GM18873 (cell line): Measurements from ENCODE around the gene SEMA4A.
"Not testable (repeated sequence)": the region's sequence is repeated elsewhere in the genome, so short reads cannot be mapped to it uniquely, and the experiment has no call there.

Experiments
- ATAC-seq: cut with Tn5 transposase; IDR thresholded peaks from one replicate; pipeline ENCODE4 v1.9.1; 2021; ENCODE audit warnings: mild to moderate bottlenecking, moderate library complexity, moderate number of reproducible peaks; ENCODE audit not compliant: unreplicated experiment, low FRiP score

SEMA4A gene

DNA sequence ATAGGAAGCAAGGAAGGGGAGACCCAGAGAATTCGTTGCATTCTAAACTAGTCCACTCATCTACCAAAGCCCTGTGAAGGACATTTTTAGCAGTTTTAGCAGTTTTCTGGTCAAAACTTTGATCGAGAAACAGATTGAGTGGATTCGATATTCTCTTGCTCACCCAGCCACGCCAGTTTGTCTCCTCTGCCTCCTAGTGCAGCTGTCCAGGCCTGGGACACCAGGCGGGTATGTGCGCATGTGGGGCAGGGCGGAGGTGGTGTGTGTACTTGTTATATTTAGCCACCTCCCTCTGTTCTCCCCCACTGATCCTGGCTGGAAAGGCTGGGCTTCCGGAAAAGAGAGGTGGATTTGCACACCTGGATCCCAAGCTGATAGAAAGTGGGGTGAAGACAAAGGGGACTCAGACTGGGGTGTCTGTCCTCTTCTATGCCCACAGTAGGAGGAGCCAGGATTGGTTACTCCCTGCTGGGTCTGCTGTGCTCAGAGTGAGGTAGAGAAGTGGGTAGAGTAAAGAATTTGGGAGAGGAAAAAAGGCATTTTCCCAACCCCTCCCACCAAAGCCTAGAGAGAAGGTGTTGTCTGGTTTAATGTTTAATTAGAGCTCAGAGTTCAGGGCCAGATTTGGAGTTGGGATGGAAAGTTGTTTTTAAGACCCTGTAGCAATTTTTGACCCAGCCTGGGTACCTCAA lies 35.1 kb upstream of the SEMA4A start:
- ATAC-seq = no peak

DNA sequence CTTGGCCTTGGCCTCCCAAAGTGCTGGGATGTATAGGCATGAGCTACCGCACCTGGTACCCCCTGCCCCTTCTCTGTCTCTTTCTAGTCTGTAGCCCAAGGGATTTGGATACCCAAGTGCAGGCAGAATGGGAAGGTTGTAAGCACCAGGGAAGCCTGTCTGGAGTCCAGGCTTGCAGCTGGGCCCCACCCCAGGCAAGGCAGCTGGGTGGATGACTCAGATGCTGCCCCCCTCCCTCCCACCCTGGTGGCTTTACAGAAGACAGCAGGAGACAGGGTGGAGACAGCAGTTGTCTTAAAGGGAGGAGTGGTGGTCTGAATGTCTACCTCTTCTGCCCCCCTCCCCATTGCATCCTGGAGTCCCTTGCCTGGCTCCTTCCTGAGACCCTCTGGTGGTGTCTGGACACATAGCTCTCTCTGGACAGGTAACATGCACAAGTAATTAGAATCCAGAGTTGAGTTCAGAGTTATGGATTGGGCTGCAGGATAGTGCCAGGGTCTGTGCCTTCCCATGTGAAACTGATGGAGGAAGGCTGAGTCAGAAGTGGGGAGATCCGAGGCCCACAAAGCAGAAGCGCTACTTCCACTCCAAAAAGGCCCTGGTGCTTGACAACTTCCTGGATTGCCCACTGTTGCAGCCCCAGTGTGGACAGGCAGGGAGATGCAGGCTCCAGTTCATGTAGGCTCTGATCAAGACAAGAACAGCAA lies 33.7 kb upstream of the SEMA4A start:
- ATAC-seq = no peak

DNA sequence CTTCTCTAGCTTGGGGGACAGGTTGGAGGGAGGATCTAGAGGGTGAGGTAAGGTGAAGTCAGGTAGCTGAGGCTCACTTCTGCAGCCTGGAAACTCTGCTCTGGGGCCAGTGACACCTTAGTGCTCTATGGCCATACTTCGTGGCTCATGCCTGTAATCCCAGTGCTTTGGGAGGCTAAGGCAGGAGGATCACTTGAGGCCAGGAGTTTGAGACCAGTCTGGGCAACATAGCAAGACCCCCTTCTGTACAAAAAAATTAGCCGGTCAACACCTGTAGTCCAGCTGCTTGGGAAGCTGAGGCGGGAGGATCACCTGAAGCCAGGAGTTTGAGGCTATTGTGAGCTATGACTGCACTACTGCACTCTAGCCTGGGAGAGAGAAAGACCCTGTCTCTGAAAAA lies 33.1 kb upstream of the SEMA4A start:
- no peak for ATAC-seq

DNA sequence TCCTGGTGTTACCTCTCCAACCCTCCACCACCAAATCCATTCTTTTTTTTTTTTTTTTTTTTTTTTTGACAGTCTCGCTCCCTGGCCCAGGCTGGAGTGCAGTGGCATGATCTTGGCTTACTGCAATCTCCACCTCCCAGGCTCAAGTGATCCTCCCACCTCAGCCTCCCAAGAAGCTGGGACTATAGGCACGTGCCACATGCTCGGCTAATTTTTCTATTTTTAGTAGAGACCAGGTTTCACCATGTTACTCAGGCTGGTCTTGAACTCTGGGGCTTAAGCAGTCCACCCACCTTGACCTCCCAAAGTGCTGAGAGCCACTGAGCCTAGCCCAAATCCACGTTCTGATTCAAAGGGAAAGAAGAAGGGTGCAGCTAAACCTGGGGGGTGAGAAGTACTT lies 32.4 kb upstream of the SEMA4A start:
- ATAC-seq = not testable (repeated sequence)

DNA sequence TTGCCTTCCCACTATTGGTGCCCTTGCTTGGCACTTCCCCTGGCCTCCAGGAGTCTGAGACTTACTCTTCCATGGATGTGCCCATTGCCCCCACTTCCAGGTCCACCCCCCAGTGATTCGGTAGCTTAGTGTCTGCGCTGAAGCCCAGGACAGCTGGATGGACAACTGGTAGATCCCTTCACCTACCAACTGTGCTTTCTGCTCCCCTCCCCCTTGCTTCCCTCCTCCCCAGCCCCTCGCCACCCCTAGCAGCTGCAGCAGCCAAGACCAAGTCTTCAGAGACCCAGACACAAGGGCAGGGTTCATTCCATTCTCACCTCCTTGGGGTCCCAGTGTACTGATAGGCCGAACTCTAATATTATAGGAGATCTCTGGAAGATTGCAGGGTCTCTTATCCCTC lies 31.9 kb upstream of the SEMA4A start:
- no peak for ATAC-seq

DNA sequence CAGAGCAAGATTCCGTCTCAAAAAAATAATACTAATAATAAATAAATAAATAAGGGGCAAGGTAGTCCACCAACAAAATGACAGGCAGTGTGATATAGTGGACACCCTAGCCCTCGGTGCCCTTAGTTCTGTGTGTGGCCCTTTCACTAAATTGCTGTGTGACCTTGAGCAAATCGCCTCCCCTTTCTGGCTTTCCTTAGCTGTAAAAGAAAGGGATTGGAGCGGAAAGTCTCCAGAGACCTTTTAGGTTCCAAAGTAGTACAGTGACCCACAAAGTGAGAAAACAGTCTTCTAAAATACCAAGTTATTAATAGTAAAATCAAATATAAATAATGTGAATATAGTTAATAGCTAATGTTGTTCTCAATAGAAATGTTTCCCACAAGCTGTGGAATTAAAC lies 31.3 kb upstream of the SEMA4A start:
- no peak for ATAC-seq

DNA sequence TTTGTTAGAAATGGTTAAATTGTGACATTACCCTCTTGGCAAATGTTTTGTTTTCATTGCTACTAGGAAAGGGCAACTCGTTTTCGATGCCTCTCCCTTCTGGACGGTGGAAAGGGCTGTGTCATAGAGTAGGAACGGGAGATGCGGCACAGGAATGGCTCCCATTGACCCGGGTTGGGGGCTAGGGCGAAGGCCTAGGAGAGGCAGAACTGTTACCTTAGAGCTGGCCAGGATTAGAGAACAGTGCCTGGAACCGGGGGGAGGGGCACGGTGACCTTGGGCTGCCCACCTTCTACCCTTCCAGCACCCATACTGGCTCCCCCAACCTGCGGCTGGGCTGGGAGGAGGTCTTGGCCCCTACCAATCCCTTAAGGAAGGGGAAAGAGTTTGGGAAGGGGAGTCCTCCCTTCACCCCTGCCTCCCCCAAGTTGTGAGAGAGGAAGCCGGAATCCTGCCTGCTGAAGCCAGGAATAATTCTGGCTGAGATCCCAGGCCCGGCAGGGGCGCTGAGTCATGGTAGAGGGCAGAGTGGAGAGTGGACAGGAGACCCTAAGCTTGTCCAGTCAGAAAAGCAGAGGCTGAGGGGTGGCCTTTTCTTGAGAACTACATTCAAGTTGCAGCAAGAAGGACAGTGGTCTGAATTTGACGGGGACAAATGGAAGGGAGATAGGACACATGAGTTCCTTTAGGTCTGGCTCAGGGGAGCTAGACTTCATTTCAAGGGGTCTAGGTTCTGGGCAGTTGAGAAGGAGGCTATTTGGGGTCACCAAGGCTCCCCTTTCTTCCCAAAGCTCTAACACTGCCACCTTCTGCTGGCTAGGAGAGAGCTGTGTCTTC lies 30.6 kb upstream of the SEMA4A start:
- no peak for ATAC-seq

DNA sequence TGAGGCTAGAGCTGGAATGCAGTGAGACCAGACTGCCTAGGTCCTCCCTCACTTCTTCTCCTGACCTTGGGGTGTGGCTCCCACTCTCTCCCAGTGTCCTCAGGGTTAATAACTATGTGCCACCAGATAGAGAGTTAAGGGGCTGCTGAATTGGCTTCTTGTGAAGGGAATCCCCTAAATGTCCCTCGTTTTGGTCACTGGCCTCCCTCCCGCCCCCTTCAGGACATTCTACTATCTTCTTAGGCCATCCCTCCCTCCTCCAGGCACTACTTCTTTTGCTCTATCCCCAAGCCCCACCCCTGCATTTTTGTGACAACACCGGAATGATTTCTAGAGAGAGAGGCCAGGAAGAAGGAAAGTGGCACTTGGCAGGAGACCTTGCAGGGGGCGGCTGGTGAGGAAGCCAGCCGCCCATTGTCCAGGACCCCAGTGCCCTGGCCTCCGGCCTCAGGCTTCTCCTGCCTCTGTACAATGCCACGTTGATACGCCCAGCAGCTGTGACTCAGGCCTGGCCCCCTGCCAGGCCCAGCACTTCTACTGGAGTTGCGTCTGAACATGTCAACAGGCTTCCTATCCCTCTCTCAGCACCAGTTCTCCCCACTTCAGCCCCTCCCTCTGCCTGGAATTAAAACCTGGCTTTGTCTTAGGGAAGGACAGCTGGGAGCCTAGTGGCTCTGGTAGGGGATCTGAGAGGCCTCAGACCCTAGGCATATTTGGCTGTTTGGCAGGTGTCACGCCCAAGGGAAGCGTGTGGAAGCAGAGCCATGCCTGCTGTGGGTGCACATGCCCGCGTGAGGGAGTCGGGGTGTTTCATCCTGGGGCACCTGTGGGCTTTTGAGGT lies 29.8 kb upstream of the SEMA4A start:
- ATAC-seq = no peak

DNA sequence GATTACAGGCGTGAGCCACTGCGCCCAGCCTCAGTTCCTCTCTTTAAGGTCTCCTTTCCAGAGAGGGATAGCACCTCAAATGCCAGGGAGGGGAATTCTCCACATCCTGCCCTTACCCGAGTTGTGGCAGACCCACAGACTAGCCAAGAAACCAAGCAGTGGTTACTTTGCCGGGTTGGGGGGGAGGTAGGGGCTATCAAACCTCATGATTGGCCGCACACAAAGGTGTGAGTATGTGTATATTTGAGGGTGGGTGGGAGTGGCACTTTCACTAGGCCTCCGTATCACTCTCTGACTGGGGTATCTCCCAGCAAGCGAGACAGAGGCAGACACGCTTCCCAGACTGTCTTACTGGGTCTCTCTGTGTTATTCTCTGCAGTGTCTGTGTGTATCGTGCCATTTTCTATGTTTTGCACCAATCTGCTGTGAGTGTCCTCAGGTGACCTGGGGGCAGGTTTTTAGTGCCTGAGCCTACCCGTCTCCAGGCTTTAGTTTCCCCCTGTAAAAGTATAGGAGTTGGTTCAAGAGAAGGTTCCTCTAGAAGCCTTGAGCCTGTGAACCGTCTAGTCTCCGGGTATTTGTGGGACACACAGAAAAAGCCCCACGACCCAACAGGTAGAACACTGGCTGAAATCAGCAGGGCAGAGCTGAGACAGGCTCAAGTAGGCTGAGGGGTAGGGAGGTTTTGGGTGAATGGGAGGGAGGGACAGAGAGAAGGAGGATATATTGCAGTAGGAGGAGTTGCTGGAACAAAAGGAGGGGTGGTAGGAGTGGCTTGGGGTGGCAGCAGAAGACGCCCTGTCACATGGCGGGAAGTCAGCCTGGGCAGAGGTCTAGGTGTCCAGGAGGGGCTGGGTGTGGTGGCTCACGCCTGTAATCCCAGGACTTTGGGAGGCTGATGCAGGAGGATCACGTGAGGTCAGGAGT lies 28.6 kb upstream of the SEMA4A start:
- no peak for ATAC-seq

DNA sequence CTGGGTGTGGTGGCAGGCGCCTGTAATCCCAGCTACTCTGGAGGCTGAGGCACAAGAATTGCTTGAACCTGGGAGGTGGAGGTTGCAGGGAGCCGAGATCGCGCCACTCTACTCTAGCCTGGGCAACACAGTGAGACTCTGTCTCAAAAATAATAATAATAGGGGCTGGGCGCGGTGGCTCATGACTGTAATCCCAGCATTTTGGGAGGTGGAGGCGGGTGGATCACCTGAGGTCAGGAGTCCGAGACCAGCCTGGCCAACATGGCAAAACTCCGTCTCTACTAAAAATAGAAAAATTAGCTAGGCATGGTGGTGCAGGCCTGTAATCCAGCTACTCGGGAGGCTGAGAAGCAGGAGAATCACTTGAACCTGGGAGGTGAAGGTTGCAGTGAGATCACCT lies 27.8 kb upstream of the SEMA4A start:
- not testable (repeated sequence) for ATAC-seq

DNA sequence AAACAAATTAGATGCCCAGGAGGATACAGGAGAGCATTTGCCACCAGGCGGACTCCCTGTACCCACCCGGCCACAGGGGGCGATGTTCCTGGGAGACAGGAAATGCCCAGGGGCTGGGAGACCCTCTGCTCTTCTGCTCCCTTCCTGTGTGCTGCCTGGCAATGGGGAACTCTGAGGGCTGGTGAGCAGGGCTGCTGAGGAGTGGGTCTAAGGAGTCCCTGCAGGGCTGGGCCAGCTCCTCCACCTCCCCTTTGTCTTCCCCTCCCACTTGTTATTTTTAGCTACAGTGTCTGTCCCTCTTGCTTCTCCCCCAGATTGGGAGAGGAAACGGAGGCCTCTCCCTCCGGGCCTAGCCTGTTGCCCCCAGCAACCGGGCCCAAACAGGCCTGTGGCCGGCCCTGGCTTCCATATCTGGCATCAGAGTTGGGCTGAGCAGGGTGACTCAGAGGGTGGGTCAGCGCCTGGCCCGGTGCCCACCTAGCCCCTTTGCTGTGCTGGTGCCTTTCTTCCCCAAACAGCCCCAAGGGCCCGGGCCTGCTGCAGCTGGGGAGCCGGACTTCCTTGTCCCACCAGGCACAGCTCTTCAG lies 27.2 kb upstream of the SEMA4A start:
- ATAC-seq = no peak

DNA sequence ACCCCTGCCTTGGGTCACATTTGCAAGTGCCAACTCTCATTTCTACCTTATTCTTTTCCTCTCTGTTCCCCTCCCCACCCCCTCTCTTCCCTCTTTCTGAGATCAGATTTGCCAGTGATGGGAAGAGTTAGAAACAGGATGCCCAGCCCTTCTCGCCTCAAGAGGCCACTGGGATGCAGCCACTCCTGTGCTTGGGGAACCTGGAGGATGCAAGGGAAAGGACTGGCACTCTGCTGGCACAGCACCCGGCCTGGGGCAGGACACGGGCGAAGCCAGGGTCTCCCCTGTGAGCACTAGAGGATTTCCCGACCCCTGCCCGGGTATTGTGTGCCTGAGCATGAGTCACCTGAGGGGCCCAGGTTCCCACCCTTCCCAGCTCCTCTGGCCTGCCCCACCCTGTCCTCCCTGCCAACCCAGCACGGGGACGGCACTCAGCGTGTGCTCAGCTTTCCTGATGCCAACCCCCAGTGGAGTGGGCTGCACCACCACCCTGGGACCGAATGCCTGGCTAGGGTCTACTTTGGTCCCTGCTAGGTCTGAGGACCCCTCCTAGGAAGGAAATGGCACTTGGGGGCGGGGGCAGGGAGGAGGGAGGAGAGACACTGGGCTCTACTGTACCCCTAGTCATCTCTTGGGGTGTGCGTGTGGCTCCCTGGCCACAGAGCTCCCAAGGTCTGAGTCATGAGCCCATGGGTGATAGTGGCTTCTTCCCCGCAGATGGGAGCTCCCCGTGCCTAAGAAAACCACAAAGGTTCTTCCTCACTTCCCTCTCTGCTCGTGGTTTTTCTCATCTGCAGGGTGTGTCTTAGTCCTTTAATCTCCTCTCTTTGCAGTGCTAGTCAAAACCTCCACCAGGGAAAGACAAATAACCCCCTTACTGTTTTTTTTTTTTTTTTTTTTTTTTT lies 26.5 kb upstream of the SEMA4A start:
- ATAC-seq = peak; percentile 37

DNA sequence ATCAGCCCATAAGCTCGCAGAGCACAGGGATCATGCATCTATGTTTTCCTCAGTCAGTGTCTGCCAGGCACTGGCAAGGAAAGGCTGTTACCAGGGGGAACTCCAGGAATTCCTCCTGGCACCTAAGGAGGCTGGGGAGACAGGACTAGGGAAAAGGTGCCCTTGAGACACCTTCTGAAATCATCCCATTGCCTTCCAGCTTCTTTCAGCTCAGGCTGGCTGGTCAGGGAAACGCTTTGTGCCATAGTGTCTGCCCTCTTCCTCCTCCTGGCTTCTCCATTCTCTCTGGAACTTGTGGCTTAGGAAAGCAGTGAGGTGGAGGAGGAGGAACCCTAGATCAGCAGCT lies 25.1 kb upstream of the SEMA4A start:
- no peak for ATAC-seq

DNA sequence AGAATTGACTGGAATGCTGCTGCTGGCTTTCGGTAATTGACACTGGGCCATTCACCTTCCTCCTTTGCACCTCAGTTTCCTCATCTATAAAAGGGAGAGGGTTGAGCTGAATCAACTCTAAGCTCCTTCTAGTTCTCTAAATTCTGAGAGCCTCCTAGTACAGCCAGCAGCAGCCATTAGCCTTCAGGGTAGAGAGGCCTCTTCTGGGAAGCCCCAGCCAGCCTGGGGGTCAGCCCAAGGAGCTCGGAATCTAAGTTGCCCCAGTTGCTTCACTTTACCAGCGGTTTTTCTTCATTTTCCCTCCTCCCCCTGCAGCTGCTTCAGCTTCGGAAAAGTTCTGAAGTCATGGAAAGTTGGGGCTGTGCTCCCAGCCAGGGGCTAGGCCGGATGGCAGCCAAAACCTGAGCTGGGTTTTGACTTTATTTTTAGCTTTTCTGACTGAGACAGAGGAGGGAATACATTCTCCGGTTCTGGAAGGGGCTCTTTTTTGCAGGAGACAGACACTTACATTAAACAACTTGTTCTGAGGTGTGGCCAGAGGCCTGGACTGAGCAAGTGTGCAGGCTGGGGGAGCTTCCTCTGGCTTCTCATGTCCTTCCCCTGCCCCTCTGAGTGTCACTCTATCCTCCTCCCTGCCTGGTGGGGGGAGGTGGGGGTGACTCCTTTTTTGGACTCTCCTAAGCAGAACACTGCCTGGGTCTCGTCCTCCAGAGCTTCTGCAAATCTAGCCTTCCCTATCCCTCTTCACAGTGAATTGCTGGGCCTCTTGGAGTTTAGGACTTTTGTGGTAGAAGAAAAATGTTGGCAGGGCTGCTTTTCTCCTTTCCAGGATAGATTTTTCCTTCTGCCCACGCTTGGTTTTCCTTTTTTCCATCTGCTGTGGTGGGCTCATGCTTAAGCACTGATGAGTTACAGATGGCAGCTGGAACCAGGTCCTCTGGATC lies 24.5 kb upstream of the SEMA4A start:
- no peak for ATAC-seq

DNA sequence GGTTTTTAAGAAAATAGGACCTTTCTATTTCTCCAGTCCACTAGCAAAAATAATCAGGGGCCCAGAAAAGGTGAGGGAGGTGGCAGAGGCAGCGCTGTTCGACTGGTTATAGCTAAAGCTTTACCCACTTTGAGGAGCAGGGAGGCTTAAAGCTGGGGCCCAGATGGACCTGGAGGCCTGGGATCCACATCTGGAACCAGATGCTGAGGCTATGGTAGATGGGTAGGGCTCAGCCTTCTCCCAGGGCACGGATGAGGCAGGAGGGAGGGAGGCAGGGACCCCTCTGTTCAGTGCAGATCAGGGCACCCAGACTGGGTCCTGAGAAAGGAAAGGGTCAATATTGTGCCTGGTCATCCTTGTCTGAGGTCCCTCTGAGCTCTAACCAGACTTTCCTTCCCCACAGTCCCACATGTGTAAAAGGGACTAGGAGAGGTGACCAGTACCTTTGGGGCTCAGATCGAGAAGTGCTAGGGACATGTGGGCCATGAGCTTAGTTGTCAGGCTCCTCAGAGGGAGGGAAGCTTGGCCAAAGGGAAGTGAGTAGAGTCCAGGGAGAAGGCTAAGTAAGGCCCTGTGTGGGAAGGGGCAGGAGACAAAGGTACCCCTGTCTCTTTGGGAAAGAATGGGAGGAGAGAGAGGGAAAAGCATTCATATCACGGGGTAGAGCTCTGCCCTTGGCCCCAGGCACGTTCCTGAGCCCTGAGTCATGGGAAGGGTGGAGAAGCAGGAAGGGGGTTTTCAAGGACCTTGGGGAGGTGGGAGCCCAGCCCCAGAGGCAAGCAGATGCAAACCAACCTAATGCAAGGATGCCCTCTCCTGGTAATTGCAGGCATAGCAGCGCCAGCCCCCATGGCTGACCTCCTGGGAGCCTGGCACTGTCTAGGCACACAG lies 23.5 kb upstream of the SEMA4A start:
- ATAC-seq = no peak

DNA sequence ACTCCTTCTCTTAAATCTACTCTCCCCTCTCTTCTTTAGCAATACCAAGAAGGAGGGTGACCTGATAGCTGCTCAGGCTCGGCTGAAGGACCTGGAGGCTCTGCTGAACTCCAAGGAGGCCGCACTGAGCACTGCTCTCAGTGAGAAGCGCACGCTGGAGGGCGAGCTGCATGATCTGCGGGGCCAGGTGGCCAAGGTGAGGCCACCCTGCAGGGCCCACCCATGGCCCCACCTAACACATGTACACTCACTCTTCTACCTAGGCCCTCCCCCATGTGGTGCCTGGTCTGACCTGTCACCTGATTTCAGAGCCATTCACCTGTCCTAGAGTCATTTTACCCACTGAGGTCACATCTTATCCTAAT lies 22.8 kb upstream of the SEMA4A start:
- no peak for ATAC-seq
